Activated naive CD4-positive, alpha-beta T cell (primary cell): Measurements from ENCODE around the gene CMTR2.

ENCODE experiments used
- DNase-seq, 4 experiments: peaks; one replicate each; lab custom pipeline; 2025; lab: John Stamatoyannopoulos, UW

CMTR2 gene

DNA sequence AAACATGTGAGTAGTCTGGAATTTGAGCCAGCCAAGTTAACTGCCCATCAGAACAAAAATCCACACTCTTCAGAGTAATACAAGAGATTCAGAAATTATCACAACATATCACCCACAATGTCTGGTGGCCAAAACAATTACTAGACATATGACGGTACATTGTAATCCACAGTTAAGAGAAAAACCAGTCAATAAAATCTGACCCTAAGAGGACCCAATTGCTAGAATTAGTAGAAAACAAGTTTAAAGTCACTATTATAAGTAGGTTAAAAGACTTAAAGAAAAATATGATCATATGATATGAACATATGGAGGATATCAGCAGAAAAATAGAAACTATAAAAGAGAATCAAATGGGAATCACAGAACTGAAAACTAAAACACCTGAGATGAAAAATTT lies 15.8 kb downstream of the CMTR2 start:
- no peak for DNase-seq

DNA sequence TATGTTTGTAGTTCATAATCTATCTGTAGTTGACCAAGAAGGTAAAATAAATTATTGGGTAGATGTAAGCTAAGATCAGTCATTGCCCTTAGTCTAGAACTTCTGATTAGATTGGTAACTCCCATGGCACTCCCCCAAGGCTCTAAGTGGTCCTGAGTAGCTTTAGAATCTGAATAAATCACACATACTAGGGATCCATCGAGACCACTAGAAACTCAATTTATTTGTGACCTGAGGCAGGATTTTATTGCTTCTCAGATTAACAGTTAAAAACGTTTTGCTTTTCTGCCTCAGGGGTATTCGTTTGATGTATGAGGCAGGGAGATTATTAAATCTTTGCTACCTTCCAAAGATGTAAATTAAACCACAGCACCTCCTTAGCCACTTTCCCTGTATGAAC lies 24.9 kb downstream of the CMTR2 start:
- DNase-seq = no peak

DNA sequence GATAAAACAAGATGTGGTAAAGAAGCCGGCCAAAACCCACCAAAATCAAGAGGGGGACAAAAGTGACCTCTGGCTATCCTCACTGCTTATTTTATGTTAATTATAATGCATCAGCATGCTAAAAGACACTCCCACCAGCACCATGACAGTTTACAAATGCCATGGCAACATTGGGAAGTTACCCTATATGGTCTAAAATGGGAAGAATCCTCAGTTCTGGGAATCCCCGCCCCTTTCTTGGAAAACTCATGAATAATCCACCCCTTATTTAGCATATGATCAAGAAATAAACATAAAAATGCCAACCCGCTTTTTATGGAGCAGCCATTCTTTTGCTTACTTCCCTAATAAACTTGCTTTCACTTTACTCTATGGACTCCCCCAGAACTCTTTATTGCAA lies 25.6 kb downstream of the CMTR2 start:
- DNase-seq = no peak

DNA sequence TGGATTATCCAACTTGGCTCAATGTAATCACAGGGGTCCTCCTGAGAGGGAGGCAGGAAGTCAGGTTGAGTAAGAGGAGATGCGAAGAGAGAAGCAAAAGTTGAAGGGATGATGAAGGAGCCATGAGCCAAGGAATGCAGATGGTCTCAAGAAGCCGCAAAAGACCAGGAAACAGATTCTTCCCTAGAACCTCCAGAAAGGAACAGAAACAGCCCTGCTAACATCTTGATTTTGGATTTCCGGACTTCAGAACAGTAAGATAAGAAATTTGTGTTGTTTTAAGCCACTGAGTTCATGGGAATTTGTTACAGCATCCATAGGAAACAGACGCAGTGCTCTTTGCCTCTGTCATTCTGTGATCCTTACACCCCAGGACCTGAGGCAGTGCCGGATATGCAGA lies 26.8 kb downstream of the CMTR2 start:
- DNase-seq = no peak

DNA sequence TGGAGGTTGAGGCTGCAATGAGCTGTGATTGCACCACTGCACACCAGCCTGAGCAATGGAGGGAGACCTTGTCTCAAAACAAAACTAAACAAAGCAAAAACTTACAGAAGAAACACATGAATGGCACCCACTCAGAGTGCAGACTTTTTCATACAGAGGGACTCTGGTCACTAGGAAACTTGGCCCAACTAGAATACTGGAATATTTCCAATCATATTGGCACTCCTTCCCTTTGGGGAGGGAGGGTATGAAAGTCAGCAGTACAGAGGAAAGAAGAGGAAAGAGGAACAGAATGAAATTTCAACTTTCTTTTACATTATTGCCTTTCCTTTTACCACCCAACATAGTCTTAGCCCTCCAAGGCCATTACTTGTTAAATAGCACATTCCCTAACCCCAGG lies 28.2 kb downstream of the CMTR2 start:
- DNase-seq = no peak

DNA sequence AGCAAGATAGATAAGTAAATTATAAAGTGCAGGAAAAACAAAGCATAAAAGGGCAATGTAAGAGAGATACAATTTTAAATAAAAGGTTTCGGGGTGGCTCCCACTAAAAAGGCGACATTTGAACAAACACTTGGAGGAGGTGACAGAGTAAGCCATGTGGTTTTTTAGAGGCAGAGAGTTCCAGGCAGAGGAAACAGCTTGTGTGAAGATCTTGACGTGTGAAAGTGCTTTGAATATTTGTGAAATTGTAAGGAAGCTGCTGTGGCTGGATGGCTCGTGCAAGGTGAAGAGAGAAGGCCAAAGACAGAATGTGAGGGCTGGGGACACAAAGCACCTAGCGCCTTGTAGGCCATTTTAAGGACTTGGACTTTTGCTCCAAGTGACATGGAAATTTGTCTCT lies 30.1 kb downstream of the CMTR2 start:
- no peak for DNase-seq

DNA sequence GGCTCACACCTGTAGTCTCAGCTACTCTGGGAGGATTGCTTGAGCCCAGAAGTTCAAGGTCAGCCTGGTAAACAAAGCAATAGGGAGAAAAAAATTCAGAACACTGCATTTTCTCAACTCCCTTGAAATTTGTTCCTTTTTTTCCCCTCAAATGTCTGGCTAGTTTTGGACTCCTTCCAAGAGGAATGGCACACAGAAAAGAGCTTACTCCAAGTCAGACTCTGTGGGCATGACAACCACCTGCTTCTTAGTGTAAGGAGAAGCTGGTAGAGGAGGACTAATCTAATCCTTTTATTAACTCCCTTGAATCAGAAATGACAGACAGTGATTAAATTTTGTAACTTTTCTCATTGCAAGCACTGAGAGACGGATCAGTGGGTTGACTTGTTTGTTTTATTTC lies 30.8 kb downstream of the CMTR2 start:
- no peak for DNase-seq

DNA sequence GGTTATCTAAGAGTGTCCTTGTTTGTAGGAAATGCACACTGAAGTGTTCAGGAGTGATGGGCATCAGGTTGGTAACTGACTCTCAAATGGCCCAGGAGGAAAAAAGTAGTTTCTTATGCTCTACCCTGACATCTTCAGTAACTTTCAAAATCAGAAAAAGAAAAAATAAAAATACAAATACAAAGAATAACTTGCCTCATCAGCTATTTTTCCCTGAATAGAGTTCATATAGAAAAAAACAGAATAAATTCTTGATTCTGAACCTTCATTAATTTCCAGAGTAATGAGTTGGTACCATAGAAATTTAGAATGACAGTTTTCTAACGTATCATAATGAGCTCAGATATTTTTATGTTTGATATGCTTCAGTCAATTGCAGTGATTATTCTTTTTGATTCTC lies 31.4 kb downstream of the CMTR2 start:
- DNase-seq = no peak

DNA sequence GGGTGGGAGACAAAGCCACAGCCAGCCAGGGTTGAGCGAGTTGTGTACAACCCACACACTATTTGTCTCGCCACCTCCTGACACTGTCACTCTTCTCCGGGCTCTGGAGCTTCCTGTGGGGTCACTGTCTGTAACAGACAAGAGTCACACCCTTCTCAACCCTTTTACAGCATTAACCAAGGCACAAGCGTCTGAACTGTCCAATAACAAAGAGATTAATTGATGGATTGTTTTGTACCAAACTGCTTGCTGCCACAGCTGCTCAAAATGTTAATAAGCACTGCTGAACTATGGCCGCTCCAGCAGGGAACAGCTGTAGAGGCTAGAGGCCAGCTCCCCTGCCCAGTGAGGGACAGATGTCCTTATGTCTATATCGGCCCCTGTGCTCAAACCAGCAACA lies 33.5 kb downstream of the CMTR2 start:
- no peak for DNase-seq

DNA sequence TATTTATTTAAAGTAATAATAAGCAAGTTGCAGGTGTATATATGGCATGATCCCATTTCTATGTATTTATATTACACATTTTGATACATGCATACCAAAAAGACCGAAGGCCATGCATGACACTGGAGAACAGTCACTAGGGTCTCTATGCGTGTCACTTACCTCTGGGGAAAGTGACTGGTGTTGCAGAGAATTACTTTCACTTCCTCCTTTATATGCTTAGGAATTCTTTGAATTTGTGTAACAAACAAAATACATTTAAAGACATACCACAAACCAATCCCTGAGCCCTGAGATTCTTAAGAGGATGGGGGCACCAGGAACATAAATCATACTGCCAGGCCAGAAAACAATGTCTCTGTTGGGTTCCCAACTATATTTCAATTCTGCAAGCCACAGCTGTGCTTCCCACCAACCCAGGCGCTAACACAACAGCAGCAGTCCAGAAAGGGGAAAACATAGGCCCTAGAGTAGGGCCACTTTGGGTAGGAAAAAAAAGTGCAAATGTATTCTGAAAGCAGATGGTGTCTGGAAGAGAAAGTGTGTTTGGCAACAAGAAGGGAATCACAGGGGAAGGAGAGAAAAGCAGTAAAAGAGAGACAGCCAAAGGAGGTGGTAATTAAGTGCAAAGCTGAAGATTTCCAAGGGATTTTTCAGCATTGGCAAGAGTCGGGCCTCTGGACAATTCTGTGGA lies 34.2 kb downstream of the CMTR2 start:
- no peak for DNase-seq

DNA sequence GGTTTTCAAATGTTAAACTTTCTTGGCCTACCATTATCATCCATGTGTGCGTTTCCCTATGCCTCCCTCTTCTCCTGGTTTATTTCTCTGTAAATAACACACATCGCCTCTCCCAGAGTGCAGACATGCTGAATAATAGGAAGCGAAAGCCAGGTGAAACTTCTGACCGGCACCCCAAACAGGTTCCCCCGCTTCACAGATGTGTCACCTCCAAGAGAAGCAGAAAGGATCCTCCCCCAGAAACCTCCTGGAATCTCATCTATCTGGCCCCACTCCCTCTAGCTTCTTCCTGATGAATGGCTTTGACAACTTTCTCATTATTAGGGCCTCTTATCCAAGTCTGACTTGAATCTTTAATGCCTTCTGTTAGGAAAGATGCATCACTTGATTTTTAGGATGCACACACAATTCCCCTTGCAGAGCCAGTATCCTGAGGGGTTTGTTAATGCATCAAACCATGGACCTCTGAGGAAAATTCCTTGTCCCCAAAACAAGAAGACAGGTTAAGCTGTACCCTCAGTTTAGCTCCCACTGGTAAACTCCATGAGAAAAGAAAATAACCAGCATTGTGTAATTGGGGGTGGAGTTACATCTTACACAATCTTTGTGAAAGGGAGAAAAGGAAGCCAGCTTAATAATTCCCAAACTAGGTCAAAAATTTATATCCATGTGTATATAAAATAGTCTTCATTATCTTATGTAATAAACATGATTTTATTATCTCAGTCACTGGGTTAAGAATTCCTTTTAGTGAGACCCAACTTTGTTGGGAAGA lies 38.6 kb downstream of the CMTR2 start:
- no peak for DNase-seq

DNA sequence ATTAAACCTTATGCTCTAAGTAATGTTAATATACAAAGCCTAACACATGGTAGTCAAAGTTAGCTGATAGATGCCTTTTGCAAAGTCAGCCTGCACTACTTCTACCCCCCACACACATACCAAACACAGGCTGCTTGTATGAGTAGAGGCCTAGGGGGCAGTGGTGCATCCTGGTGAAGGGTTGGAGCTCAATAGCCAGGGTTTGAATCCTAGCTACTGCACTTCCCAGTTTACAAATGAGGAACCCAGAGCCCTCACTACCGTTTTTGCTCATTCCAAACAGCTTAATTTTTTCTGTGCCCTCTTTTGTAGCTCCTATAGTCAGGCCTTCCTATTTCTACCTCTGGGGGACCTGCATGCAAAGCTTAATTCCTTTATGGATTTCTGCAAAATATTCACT lies 39.8 kb downstream of the CMTR2 start:
- DNase-seq = no peak

DNA sequence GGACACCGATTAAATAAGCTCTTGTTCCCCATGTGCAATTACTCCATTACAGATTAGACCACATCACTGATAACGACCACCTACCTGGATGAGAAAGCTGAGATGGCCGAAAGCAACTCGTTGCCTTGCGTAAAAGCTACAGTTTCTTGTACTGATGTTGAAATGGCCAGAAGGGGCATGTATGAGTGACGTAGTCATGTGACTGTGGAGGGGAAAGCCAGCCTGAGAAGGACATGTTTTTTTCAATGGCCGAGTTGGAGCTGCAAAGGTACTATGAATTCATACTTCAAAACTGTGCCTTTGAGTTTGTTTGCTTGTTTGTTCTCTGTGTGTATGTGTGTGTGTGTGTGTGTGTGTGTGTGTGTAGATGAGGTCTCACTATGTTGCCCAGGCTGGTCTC lies 41.7 kb downstream of the CMTR2 start:
- no peak for DNase-seq

DNA sequence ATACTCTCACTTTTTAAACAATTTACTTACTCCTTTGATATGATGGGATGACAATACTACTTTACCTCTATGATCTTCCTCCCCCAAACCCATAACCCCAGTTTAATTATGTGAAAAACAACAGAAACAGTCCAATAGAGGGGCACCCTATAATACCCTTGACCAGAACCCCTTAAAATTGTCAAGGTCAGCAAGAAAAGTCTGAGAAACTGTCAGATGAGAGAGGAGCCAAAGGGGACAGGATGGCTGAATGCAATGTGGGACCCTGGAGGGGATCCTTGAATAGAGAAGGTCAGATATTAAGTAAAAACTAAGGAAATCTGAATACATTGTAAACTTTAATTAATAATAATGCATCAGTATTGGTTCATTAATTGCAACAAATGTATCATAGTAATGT lies 42.9 kb downstream of the CMTR2 start:
- no peak for DNase-seq

DNA sequence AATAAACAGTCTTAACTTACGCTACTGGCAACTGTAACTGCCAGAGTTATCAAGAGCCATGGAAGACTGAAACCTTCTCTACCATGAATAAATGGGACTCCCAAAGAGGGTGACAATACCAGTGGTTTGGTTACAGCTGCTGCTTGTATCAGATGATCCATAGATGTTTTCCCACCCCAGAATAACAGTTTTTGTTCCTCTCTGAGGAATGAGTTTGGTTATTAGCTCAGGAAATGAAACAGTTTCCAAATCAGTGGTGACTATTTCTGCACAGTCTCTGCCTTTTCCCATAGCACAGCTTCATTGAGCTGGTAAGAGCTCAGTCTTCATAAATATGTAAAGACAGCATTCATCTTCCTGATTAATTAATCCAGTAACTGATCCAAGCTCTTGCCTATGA lies 44.7 kb downstream of the CMTR2 start:
- DNase-seq = no peak

DNA sequence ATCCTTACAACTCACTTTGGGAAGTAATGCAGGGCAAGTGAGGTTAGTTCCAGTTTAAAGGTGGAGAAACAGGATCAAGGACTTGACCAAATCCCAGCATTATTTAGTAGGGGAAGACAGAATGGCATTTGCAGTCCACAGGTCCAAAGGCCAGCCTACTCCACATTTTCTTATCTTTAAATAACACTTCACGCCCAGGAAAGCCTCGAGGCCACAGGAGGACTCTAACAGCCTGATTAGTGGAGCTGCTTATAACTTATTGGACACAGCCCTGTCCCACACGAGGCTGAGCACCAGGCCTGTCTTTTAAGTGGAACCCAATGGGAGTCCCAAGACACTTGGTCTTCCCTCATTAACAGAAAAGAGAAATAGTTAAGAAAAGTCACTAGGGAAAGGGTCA lies 46.6 kb downstream of the CMTR2 start:
- no peak for DNase-seq

DNA sequence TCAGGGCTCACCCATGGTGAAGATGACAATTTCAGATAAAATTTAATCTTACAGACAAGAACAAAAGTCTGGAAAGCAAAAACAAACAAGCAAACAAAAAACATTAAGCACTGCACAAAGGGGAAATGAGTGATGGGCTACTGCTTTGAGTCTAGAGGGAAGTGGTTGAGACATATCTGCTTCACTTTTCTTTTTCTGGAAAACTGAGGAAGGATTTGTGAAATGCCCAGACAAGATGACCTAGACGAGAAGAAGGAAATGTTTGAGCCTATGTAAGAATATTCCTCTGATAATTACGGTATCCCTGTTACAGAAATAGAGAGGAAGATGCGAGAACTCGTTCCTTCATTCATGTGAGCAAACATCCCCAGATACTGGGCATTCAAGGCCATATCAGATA lies 47.2 kb downstream of the CMTR2 start:
- DNase-seq = no peak
